GM04504 (cell line): ENCODE data around the gene NDUFV2.
"Not testable (repeated sequence)": the region's sequence is repeated elsewhere in the genome, so short reads cannot be mapped to it uniquely, and the experiment has no call there.

Experiments
- DNase-seq: peaks from one replicate; pipeline ENCODE4 v3.0.0-alpha.2; 2012; ENCODE audit warnings: low read depth

NDUFV2 gene

DNA sequence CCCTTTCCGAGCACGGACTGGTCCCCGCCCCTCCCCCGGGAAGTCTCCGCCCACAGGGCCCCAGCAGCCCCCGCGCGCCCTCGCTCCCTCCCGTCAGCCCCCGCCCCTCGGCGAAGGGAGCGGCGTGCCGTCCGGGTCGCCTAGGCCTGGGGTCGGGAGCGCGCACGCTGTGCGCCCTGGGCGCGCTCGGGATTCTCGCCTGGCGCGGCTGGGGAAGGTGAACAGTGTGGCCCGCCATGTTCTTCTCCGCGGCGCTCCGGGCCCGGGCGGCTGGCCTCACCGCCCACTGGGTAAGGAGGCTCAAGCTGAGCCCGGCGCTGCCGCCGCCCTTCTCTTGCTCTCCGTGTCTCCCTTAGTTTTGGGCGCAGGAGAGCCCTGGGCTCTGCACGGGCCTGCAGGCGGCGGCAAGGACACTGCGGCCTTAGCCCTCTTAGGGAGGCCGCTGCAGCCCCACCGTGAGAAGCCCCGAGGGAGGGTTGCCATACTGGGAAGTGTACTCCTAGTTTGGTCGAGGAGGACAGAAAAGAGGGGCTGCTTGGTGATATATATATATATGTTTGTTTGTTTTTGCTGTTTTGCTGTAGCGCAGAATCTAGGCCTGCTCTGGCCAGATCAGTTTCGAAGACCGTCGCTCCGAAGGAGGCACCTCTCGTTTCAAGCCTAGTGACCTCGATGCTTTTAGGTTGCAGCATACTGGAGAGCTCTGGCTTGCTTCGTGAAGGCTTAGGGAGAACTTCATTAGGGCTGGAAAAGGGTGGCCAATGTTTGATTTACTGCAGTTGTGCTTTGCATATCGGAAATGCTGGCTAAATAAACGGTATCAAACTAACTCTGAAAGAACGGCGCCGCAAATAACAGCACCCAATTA lies at the start of gene NDUFV2:
NDUFV2 (plus strand) TSS at position 192 of the 868 bp plus-strand sequence; CDS start at position 237, 45 bp downstream.
- DNase-seq: peak; percentile 88

DNA sequence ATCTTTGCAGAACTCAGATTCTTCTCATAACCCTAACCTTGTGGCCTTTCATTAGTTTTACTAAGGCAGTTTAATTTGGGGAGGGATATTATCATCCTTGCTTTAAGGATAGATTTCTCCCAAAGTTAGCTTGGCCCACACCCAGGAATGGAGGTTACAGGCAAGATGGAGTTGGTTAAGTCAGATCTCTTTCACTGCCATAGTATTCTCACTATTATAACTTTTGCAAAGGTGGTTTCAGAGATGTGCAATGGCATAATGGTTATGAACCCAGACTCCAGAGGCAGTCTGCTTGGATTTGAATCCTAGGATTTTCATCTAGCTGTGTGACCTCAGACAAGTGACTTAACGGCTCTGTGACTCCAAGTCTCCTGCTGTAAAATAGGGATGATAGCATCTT lies 48.7 kb upstream of the NDUFV2 start:
- no peak for DNase-seq

DNA sequence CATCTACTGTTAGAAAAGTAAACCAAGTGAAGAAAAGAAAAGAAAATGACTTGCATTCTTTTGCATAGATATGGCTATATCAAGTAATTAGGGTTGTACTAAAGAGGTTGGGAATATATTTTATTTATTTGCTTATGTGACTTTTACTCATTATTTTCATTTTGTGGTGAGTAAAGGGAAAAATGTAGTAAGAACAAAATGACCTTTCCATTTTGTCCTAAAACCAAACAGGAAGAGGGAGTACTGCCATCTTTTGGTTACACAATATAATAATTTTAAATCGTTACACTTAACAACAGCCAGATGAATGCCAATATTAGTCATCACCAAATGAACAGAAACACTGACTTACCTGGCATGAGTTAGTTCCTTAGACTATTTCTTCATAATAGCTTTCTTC lies 47.3 kb upstream of the NDUFV2 start:
- peak; percentile 69 for DNase-seq

DNA sequence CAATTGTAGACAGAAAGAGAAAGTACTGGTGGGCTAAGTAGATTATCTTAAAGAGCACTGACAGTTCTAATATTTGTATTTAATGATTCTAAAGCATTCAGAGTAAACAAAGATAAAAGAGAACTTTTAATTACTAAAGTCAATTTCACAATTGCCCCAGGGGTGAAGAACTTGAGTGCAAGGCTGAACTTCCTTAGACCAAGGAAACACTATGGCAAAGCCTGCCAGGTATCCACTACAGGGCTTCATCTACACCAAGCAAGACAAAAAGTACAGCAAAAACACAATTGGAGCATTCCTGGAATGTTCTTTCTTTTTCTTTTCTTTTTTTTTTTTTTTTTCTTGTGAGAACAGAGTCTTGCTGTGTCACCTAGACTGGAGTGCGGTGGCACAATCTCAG lies 46.9 kb upstream of the NDUFV2 start:
- DNase-seq: no peak

DNA sequence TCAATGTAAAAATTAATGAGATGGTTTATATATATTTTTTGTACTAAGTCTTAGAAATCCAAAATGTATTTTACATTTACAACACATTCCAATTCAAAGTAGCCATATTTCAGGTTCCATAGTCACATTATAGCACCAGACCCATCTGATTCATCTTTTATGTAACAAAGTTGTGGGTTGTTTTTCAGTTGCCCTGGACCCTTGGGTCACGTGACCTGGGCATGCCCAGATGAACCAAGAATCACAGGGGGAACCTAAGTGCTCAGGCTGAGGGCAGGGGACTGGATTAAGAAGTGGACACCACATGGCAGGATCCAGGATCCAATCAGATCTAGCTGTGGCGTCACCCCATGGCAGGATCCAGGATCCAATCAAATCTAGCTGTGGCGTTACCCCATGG lies 44.9 kb upstream of the NDUFV2 start:
- DNase-seq: no peak

DNA sequence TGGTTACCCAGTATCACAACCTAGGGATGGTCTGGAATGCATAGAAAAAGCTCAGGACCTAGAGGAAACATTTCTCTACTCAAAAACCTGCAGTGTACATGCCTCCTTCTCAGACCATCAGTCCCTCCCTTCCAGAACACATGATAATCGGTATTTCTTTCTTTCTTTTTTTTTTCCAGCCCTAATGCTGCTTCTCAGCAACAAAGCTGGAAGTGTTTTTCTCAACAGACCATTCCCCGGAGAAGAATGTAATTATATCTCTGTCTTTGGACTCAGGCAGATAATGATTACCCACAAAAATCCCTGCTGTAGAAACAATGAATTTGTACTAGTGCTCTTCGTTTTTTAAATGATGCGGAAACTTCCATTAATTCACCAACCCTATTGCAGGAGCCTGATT lies 44.1 kb upstream of the NDUFV2 start:
- DNase-seq: no peak

DNA sequence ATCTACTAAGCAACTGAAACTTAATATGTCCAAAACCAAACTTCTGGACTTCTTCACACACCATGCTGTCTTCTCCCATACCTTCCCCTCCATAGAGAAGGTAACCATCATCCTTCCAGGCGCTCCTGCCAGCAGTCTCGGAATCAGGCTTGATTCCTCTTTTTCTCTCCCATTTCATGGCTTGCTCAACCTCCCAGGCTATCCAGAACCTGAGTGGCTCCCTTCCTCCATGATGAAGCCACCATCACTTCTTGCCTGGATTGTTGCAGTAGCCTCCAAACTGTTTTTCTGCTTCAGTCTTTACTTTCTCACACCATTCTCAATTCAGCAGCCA lies 40.1 kb upstream of the NDUFV2 start:
- no peak for DNase-seq

DNA sequence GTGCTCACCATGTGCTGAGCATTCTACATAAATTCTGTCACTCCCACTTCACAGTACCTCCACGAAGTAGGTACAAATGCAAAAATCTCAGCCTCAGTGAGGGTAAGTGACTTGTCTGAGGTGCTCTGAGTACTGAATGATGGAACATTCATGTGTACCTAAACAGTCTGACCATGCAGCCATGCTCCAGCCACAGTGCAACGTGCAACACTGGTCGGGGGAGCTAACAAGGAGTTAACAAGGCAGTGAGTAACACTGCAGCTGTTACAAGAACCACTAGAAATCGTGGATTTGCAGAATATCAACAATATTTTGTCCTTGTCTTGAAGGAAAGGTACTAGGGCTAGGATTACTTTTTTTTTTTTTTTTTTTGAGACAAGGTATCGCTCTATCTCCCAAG lies 36.6 kb upstream of the NDUFV2 start:
- DNase-seq: no peak

DNA sequence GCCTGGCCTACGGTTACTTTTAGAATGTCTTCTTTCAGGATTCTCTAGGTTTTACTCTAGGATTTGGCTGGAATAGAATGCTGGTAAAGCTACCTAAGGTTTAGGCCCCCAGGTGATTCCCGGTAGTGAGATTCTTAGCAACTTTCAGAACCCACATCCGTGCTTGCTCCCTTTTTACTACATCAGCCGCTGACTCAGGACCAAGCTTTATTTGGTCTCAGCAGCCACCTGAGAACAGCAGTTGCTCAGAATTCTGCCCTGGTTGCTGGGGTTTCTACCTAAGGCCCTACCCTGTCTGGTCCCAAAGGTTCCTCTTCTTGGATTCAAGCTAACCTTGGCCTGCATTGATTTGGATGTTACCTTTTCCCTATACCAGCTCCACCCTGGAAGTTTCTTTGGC lies 36.1 kb upstream of the NDUFV2 start:
- no peak for DNase-seq

DNA sequence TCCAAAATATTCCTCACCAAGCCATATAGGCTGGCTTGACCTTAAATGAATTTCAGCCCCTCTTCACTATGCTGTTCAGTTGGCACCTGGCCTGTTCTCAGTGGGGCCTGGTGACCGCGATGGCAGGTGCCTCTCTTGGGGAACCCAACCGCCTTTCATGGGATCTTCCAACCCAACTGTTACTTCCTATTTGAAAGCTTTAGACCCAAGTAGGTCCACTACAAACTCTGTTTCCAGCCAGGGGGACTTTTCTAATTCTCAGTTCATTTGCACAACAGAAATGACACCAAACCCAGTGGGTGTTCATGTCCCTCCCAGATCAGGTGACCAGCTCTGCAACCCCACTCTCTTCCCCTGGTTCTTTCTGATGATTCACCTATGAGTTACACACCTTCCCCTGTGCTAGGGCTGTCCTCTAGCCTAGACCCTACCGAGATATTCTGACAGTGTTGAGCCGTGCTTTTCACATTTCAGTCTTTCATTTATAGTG lies 35.6 kb upstream of the NDUFV2 start:
- DNase-seq: no peak

DNA sequence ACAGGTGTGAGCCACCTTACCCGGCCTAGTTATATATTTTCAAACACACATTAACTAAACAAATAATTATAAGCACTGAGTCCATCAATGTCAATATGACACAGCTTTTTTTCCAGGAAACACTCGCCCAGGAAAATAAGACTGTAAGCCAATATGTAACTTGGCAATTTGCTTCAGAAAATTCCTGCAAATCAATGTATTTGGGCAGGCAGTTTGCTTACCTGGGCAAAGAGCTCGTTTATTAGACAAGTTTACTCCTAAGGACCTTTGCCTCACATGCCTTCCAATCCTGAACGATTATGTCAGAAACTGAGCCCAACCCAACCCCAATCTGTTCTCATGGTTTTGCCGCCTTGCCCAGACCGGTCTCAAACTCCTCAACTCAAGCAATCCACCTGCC lies 34.7 kb upstream of the NDUFV2 start:
- no peak for DNase-seq

DNA sequence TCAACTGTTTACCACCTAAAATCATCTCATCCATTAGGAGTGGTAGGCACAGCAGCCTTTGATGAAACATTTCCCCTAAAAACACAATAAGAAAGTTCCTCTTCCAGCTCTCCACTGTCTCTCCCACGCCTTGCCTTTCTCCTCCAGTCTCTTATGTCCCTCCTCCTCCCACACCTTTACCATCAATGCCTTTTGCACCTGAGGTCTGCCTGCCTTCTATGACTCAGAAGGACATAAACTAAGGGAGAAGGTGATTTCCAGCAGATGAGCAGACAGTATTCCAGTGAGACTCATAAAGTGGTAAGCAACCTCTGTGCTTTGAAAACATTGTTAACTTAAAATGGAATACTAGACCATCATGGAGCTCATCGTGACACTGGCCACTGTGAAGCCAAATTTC lies 34.2 kb upstream of the NDUFV2 start:
- DNase-seq: no peak

DNA sequence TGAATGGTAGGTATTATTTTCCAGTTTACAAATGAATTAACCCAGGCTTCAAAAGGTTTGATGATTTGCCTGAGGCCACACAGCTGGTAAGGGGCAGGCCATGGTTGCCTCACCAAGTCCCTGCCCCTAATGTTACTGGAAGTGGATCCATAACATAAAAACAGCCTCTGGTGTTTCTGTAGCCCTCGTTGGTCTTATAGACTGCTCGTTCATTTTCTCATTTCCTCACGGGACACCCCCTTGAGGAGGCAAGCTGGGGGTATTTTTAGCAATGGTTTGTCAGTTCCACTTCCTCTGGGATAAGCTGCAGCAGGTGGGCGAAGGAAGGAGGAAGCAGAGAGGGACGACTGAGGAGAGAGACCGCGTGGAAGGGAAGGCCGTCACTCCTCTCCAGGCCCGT lies 32.9 kb upstream of the NDUFV2 start:
- DNase-seq: no peak

DNA sequence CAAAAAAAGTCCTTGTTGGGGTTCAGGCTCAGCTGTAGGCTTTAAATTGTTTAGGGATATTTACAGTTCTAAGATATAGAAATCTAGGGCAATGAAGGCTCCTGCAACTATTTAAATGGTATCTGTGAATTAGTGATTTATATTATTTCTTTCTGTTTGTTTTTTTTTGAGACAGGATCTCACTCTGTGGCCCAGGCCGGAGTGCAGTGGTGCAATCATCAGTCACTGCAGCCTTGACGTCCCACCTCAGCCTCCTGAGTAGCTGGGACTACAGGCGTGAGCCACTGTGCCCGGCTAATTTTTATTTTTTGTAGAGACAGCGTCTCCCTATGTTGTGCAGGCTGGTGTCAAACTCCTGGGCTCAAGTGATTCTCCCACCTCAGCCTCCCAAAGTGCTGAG lies 32.3 kb upstream of the NDUFV2 start:
- no peak for DNase-seq

DNA sequence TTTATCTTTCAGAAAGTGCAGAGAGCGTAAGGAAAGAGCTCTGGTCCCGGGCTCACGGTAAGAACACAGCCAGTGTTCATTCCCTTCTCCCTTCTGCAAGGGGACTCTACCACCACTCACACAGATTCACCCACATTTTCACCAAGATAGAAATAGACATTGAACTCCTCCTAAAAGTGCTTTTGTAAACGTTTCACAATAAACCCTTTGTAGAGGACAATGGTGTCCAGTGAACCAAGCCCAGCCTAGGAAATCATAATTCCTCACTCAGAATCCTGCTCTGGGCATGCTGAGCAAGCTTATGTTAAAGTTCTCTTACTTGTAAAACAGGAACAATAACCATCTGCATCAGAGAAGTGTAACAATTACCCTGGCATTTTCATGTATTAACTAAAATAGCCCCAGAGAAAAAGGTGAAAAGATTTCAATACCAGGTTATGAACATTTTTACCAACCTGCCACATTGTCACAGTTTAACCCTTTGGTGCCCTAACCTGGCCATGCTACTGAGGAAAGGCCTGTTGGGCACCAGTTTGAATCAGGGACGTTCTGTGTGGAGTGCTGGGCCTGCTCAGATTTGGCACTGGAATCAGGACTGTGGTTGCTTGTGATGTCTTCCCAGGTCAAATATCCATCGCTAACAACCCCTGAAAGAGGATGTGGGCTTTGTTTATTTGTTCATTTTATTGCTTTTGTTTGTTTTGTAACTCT lies 22.5 kb upstream of the NDUFV2 start:
- no peak for DNase-seq

DNA sequence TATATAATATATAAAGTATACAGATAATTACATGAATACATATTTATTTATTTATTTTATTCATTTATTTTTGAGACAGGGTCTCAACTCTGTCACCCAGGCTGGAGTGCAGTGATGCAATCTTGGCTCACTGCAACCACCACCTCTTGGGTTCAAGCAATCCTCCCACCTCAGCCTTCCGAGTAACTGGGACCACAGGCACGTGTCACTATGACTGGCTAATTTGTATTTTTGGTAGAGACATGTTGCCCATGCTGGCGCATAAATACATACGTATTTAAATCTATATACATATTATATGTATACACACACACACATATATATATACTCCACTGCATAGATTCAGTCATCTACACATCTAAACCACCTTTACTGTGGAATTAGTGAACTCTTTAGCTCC lies 20.6 kb upstream of the NDUFV2 start:
- DNase-seq: no peak

DNA sequence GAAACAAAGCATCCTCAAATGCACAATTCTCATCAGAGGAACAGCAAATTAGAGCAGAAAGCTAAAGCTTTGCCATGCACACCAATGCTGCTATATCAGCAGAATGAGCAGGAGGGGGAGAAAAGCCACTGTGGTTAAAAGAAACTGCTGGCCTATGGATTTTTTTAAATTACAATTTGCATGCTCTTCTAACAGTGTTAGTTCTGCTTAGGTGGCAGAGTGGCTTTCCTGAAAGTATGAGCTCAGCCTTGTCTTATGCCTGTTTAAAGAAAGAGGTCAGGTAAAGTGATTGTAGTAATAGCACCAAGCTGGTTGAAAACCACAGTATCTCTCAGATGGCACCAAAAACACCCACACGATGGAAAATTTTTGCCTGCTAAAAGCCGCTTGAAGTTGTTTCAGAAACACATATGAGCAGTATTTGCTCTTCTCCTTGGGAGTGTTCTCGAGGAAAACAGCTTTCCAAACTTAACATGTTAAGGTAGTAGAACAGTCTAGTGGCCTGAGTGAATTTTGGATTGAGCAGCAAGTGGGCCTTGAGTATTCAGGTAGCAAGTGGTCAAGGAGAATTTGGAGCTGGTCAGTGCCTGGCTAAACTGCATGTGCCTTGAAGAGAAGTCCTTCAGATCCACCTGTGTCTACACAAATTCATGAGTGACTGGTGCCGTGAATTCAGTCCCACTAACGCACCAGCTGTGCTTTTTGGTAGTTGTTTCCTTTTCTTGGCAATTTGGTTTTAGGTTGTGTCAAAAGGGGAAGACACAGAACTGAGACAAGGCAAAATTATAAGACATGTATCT lies 19.6 kb upstream of the NDUFV2 start:
- no peak for DNase-seq

DNA sequence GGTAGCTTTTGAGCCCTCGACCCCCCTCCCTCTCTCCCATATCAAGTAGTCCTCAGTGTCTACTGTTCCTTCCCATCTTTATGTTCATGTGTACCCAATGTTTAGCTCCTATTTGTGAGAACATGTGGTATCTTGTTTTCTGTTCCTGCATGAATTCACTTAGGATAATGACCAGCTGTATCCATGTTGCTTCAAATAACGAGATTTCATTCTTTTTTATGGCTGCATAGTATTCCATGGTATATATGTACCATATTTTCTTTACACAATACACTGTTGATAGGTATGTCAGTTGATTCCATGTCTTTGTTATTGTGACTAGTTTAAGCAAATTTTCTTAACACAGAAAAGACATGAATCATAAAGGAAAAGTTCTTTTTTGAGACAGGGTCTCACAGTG lies 16.5 kb upstream of the NDUFV2 start:
- DNase-seq: no peak

DNA sequence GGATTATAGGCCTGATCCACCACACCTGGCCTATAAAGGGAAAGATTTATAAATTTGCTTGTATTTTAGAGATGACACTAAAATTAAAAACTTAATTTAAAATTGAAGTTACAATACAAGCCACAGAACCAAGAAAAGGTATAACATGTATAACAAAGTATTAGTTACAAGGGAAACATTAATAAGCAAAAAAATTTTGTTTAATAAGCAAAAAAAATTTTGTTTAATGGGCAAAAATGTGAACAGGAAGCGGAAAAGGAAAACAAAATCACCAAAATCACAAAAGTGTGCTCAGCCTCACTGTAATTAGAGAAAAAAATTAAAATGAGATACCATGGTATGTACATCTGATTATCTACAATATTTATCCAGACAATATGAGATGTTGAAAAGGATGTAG lies 15.9 kb upstream of the NDUFV2 start:
- no peak for DNase-seq

DNA sequence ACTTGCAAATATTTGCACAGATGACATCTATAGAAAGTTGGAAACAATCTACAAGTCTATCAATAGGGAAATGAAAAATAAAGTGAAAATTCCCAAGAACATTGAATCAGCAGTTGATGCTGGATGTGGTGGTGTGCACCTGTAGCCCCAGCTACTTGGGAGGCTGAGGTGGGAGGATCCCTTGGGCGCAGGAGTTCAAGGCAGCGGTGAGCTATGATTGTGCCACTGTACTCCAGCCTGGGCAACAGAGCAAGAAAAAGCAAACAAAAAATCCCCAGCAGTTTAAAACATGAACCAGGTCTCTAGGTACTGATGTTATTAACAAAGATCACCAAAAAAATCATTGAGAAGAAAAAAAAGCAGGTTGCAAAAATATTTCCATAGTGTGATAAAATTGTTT lies 15.4 kb upstream of the NDUFV2 start:
- DNase-seq: no peak

DNA sequence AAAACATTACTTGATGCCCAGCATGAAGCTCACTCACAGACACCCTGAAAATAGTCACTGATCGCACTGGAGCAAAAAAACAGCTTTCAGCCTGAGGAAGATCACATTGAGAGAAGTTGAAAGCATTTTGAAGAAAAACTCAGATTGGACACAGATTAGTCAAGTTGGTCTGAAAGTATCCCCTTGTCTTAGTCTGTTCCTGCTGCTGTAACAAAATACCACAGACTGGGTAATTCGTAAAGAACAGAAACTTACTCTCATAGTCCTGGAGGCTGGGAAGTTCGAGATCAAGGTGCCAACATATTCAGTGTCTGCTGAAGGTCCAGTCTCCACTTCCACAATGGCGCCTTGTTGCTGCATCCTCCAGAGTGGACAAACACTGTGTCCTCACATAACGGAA lies 14.2 kb upstream of the NDUFV2 start:
- no peak for DNase-seq

DNA sequence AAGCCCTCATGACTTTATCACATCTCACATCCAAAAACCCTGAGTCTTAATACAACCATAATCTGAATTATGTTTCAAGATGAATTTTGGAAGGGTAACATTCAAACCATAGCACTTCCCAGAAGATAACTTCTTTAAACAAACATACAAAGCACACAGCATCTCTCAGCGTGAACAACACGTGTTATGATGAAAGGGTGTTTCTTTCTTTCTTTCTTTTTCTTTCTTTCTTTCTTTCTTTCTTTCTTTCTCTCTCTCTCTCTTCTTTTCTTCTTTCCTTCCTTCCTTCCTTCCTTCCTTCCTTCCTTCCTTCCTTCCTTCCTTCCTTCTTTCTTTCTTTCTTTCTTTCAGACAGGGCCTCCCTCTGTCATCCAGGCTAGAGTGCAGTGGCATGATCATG lies 13.8 kb upstream of the NDUFV2 start:
- DNase-seq: not testable (repeated sequence)

DNA sequence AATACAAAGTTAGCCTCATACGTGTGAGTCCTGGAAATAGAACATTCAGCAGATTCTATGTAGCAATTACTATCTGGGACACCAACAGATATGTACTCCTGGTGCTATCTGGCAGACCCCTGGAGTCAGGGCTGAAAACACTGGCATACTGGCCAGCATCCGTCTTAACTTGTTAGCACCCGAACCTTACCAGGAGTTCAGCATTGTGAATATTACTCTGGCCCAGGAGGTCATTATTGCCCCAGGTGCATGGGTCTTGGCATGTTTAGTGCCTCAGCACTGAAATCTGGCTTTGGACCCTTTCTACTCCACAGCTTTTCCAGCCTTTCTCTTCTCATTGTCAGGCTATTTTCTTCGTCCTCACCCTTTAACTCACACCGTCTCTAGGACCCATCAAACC lies 11.9 kb upstream of the NDUFV2 start:
- DNase-seq: no peak
